Astrocyte (in vitro differentiated cells and primary cell): ENCODE data around the gene SELENOW. TPM values are rescaled to one million over a fixed set of nuclear protein-coding genes. Genes with fewer than 3 reads are reported as not detected.
"Not testable (repeated sequence)": the region's sequence is repeated elsewhere in the genome, so short reads cannot be mapped to it uniquely, and the experiment has no call there.

Experiments
- DNase-seq: peaks from one replicate; pipeline ENCODE4 v3.0.0-alpha.2; 2010; ENCODE audit warnings: low read depth
- FAIRE-seq: peaks from 2 replicates; lab custom pipeline; 2011; peaks lifted over from hg19 to GRCh38; lab: Jason Lieb, UNC
- H2AFZ ChIP-seq: 2 replicates; pipeline ENCODE4 v1.6.0; 2012; ENCODE audit warnings: low read depth, low read length, inconsistent platforms
- H3K27ac ChIP-seq: 2 replicates; pipeline ENCODE4 v1.5.1; 2011; ENCODE audit warnings: low read depth, low read length, inconsistent platforms
- H3K27me3 ChIP-seq: 2 replicates; pipeline ENCODE4 v1.6.0; 2011; ENCODE audit warnings: low read length, inconsistent platforms; ENCODE audit not compliant: insufficient read depth
- H3K36me3 ChIP-seq: 2 replicates; pipeline ENCODE4 v1.5.1; 2011; ENCODE audit warnings: low read length, inconsistent platforms; ENCODE audit not compliant: insufficient read depth
- H3K4me1 ChIP-seq: 2 replicates; pipeline ENCODE4 v1.5.1; 2011; ENCODE audit warnings: low read length, inconsistent platforms; ENCODE audit not compliant: insufficient read depth
- H3K4me2 ChIP-seq: 2 replicates; pipeline ENCODE4 v1.6.0; 2012; ENCODE audit warnings: low read length, inconsistent platforms
- H3K4me3 ChIP-seq: 2 replicates; pipeline ENCODE4 v1.5.1; 2011; ENCODE audit warnings: low read depth, mild to moderate bottlenecking, low read length, inconsistent platforms; ENCODE audit not compliant: insufficient read depth
- H3K79me2 ChIP-seq: 2 replicates; pipeline ENCODE4 v1.6.0; 2012; ENCODE audit warnings: mild to moderate bottlenecking, low read length, inconsistent platforms; ENCODE audit not compliant: insufficient read depth
- H3K9ac ChIP-seq: 2 replicates; pipeline ENCODE4 v1.6.0; 2012; ENCODE audit warnings: mild to moderate bottlenecking, low read length, inconsistent platforms
- H3K9me3 ChIP-seq: 2 replicates; pipeline ENCODE4 v1.5.1; 2012; ENCODE audit warnings: low read depth, mild to moderate bottlenecking, low read length, inconsistent platforms; ENCODE audit not compliant: insufficient read depth
- H4K20me1 ChIP-seq: 2 replicates; pipeline ENCODE4 v1.6.0; 2012; ENCODE audit warnings: low read length, inconsistent platforms; ENCODE audit not compliant: insufficient read depth
- H3K27ac Mint-ChIP-seq: one replicate; pipeline ENCODE4 v1.8.0; 2021; ENCODE audit warnings: mild to moderate bottlenecking, mixed read lengths; ENCODE audit not compliant: unreplicated experiment
- H3K27me3 Mint-ChIP-seq: one replicate; pipeline ENCODE4 v1.8.0; 2021; ENCODE audit warnings: low read depth, mixed read lengths; ENCODE audit not compliant: unreplicated experiment
- H3K36me3 Mint-ChIP-seq: one replicate; pipeline ENCODE4 v1.8.0; 2021; ENCODE audit warnings: low read depth, mixed read lengths; ENCODE audit not compliant: unreplicated experiment
- H3K4me1 Mint-ChIP-seq: one replicate; pipeline ENCODE4 v1.8.0; 2021; ENCODE audit warnings: low read depth, mixed read lengths; ENCODE audit not compliant: unreplicated experiment
- H3K4me3 Mint-ChIP-seq: one replicate; pipeline ENCODE4 v1.8.0; 2021; ENCODE audit warnings: mild to moderate bottlenecking, moderate library complexity, mixed read lengths; ENCODE audit not compliant: unreplicated experiment
- H3K9me3 Mint-ChIP-seq: one replicate; pipeline ENCODE4 v1.8.0; 2021; ENCODE audit warnings: mild to moderate bottlenecking, mixed read lengths; ENCODE audit not compliant: unreplicated experiment
- EZH2 ChIP-seq: IDR thresholded peaks from 2 replicates; pipeline ENCODE4 v1.6.1; 2012; ENCODE audit warnings: mild to moderate bottlenecking, low read length, inconsistent platforms; ENCODE audit not compliant: insufficient read depth
- total RNA-seq: library from RNA; stranded (reverse); gene quantifications from 2 replicates; pipeline ENCODE4 v1.2.1, GENCODE V29; 2021
- TF ChIP-seq, protein P1 (sequence below): IDR thresholded peaks from 2 replicates; pipeline ENCODE4 v1.5.1; 2011; ENCODE audit warnings: low read depth, mild to moderate bottlenecking, inconsistent platforms, low read length, moderate library complexity; ENCODE audit not compliant: insufficient read depth

The SELENOW gene
- total RNA-seq, 1 donor from 2014 or later = 279 TPM

DNA sequence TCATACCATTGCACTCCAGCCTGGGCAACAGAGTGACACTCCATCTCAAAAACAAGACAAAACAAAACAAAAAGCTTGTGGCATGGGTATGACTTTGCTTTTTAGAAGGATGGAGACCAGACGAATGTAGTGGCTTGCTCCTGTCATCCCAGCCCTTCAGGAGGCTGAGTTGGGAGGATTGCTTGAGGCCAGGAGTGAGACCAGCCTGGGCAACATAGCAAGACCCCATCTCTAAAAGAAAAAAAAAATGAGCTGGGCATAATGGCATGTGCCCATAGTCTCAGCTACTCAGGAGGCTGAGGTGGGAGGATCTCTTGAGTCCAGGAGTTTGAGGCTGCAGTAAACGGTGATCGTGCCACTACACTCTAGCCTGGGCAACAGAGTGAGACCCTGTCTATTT is 16.4 kb upstream of the SELENOW start:
- H3K36me3 ChIP-seq = peaks cover 8% of the 10 kb centered on the region
- no peak overlapping the region for H3K4me3 Mint-ChIP-seq

DNA sequence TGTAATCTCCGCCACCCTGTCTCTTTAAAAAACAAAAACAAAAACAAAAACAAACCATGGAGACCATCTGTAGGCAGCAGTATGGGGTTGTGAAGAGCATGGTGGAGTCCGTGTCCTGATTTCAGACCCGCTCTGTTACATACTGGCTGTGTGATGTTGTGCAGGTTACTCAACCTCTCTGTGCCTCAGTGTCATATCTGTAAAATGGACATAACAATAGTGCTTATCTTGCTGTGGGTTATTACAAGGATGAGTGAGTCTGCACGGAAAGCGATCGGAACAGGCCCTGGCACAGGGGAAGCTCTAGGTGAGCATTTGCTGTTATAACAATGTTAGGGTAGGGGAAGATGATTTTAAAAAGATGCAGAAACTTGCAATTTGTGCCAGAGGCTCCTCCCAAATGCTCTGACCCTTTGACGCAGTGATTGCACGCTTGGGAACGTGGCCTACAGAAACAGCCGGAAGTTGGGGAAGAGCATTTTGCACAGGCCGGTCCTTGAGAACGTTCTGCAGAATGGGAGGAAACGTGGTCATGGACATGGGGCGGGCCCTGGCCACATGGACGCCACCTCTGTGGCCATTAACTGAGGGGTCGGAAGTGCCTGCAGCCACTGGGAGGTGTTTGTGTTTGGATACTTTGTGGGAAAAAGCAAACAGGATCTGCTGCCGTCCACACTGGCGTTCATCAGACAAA is 15.7 kb upstream of the SELENOW start:
- Histone ChIP-seq H2AFZ (no peak overlapping the region), H3K9ac (no peak overlapping the region), H3K27ac (no peak overlapping the region), H3K36me3 (peaks cover 6% of the 10 kb centered on the region), H4K20me1 (peaks cover 21% of the 10 kb centered on the region), H3K4me3 (no peak overlapping the region), H3K4me2 (no peak overlapping the region), H3K4me1 (no peaks in the 10 kb centered on the region), H3K27me3 (peaks cover 6% of the 10 kb centered on the region), H3K9me3 (no peaks in the 10 kb centered on the region), H3K79me2 (no peaks in the 10 kb centered on the region)
- Mint-ChIP-seq H3K27ac (no peak overlapping the region), H3K27me3 (no peaks in the 10 kb centered on the region), H3K4me3 (no peak overlapping the region), H3K9me3 (peaks cover 7% of the 10 kb centered on the region), H3K4me1 (peaks cover 7% of the 10 kb centered on the region), H3K36me3 (peaks cover 15% of the 10 kb centered on the region)
- no peak for FAIRE-seq
- TF ChIP-seq EZH2 = no peak
- DNase-seq = no peak

More for the DNA sequence above, 16.4 kb upstream of the SELENOW start:
- peaks cover 4% of the 10 kb centered on the region for H3K9me3 Mint-ChIP-seq
- no peak for FAIRE-seq
- Histone ChIP-seq H3K27ac (no peak overlapping the region), H3K4me3 (no peak overlapping the region), H3K27me3 (peaks cover 4% of the 10 kb centered on the region), H3K4me2 (no peak overlapping the region), H3K79me2 (no peaks in the 10 kb centered on the region), H2AFZ (no peak overlapping the region), H3K9me3 (no peaks in the 10 kb centered on the region), H4K20me1 (peaks cover 27% of the 10 kb centered on the region), H3K4me1 (no peaks in the 10 kb centered on the region), H3K9ac (no peak overlapping the region)
- H3K4me1 Mint-ChIP-seq = peaks cover 7% of the 10 kb centered on the region
- no peak for DNase-seq
- TF ChIP-seq, protein P1, sequence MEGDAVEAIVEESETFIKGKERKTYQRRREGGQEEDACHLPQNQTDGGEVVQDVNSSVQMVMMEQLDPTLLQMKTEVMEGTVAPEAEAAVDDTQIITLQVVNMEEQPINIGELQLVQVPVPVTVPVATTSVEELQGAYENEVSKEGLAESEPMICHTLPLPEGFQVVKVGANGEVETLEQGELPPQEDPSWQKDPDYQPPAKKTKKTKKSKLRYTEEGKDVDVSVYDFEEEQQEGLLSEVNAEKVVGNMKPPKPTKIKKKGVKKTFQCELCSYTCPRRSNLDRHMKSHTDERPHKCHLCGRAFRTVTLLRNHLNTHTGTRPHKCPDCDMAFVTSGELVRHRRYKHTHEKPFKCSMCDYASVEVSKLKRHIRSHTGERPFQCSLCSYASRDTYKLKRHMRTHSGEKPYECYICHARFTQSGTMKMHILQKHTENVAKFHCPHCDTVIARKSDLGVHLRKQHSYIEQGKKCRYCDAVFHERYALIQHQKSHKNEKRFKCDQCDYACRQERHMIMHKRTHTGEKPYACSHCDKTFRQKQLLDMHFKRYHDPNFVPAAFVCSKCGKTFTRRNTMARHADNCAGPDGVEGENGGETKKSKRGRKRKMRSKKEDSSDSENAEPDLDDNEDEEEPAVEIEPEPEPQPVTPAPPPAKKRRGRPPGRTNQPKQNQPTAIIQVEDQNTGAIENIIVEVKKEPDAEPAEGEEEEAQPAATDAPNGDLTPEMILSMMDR = no peak
- no peak overlapping the region for H3K27ac Mint-ChIP-seq
- H3K36me3 Mint-ChIP-seq = peaks cover 21% of the 10 kb centered on the region
- H3K27me3 Mint-ChIP-seq = no peaks in the 10 kb centered on the region

DNA sequence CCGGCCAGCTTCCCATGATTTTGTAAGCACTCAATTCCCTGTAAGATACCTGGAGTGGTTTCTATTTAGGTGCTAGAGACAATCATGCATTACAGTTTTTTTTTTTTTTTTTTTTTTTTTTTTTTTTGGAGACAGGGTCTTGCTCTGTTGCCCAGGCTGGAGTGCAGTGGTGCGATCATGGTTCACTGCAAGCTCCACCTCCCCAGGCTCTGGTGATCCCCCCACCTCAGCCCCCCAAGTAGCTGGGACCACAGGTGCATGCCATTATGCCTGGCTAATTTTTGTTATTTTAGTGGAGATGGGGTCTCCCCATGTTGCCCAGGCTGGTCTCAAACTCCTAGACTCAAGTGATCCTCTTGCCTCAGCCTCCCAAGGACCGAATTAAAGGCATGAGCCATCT is 13.8 kb upstream of the SELENOW start:
- not testable (repeated sequence) for H2AFZ ChIP-seq, H3K4me3 Mint-ChIP-seq, H3K27me3 ChIP-seq, H3K27ac Mint-ChIP-seq, FAIRE-seq, H4K20me1 ChIP-seq, H3K4me2 ChIP-seq, H3K27ac ChIP-seq, H3K9me3 ChIP-seq, DNase-seq, H3K27me3 Mint-ChIP-seq, H3K9me3 Mint-ChIP-seq, H3K79me2 ChIP-seq, H3K4me3 ChIP-seq, H3K36me3 ChIP-seq, H3K9ac ChIP-seq, H3K36me3 Mint-ChIP-seq, H3K4me1 ChIP-seq, H3K4me1 Mint-ChIP-seq
